WERI-Rb-1 (cell line): ENCODE results near the gene SELENOH.

Source experiments
- DNase-seq: peaks from one replicate; pipeline ENCODE4 v3.0.0-alpha.2; 2020
- H3K27ac ChIP-seq: fragments of 250-450 bp; sonication (Bioruptor Pico); 2 replicates; pipeline ENCODE4 v1.5.1; 2020; ENCODE audit warnings: mild to moderate bottlenecking, moderate library complexity
- H3K27me3 ChIP-seq: fragments of 250-450 bp; sonication (Bioruptor Pico); 2 replicates; pipeline ENCODE4 v1.5.1; 2021; ENCODE audit warnings: mild to moderate bottlenecking, low read depth, moderate library complexity; ENCODE audit not compliant: insufficient read depth, severe bottlenecking
- H3K36me3 ChIP-seq: fragments of 250-450 bp; sonication (Bioruptor Pico); 2 replicates; pipeline ENCODE4 v1.5.1; 2020; ENCODE audit warnings: mild to moderate bottlenecking, moderate library complexity
- H3K4me3 ChIP-seq: 2 replicates; pipeline ENCODE4 v1.5.1; 2011; ENCODE audit warnings: low read depth, mild to moderate bottlenecking, control low read depth, low read length
- H3K9me3 ChIP-seq: fragments of 250-450 bp; sonication (Bioruptor Pico); 2 replicates; pipeline ENCODE4 v1.5.1; 2021; ENCODE audit warnings: mild to moderate bottlenecking, moderate library complexity; ENCODE audit not compliant: severe bottlenecking
- TF ChIP-seq, protein P1 (sequence below): IDR thresholded peaks from 2 replicates; pipeline ENCODE4 v1.5.1; 2011; ENCODE audit warnings: low read depth, mild to moderate bottlenecking, control low read depth, inconsistent platforms, low read length

Gene SELENOH

DNA sequence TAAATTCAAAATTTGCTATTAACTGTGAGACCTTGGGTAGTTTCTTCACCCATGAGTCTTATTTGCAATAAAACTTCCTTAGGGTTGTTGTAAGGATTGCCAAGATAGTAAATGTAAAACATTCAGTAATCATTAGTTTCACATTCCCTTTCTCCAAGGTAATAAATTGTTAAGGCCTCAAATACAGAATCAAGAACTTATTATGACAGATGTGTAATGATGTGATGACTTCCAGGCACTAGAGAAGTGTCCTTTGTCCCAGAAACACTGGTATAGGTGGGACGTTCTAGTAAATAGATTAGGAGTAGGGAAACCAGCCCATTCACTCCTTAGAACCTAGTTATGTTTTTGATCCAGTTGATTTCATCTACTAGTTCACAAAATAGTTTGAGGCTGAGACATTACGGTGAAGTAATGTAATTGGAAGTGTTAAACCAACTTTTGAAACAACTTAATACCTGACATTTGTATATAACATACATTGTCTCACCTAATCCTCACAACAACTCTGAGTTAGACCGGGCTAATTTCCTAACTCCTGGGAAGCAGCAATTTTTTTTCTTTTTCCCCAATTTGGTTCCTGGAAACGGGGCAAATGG, 45.8 kb downstream of the SELENOH start:
- H3K27ac ChIP-seq = no peak overlapping the region
- H3K27me3 ChIP-seq = no peaks in the 10 kb centered on the region
- H3K4me3 ChIP-seq = no peak overlapping the region
- no peaks in the 10 kb centered on the region for H3K9me3 ChIP-seq
- H3K36me3 ChIP-seq = no peaks in the 10 kb centered on the region
- DNase-seq = no peak
- TF ChIP-seq, protein P1, sequence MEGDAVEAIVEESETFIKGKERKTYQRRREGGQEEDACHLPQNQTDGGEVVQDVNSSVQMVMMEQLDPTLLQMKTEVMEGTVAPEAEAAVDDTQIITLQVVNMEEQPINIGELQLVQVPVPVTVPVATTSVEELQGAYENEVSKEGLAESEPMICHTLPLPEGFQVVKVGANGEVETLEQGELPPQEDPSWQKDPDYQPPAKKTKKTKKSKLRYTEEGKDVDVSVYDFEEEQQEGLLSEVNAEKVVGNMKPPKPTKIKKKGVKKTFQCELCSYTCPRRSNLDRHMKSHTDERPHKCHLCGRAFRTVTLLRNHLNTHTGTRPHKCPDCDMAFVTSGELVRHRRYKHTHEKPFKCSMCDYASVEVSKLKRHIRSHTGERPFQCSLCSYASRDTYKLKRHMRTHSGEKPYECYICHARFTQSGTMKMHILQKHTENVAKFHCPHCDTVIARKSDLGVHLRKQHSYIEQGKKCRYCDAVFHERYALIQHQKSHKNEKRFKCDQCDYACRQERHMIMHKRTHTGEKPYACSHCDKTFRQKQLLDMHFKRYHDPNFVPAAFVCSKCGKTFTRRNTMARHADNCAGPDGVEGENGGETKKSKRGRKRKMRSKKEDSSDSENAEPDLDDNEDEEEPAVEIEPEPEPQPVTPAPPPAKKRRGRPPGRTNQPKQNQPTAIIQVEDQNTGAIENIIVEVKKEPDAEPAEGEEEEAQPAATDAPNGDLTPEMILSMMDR = no peak

GRCh38 chr11:57787920-57788702, 46.8 kb downstream of the SELENOH start:
- TF ChIP-seq, protein P1 = no peak
- no peak for DNase-seq
- no peak overlapping the region for H3K4me3 ChIP-seq

GRCh38 chr11:57788703-57789088, 47.4 kb downstream of the SELENOH start:
- DNase-seq = no peak
- no peaks in the 10 kb centered on the region for H3K36me3 ChIP-seq
- no peaks in the 10 kb centered on the region for H3K9me3 ChIP-seq
- H3K27ac ChIP-seq = no peak overlapping the region
- TF ChIP-seq, protein P1 = no peak
- no peaks in the 10 kb centered on the region for H3K27me3 ChIP-seq
- no peak overlapping the region for H3K4me3 ChIP-seq

More at GRCh38 chr11:57787920-57788702, 46.8 kb downstream of the SELENOH start:
- no peaks in the 10 kb centered on the region for H3K27me3 ChIP-seq
- H3K27ac ChIP-seq = no peak overlapping the region
- no peaks in the 10 kb centered on the region for H3K9me3 ChIP-seq
- no peaks in the 10 kb centered on the region for H3K36me3 ChIP-seq

DNA sequence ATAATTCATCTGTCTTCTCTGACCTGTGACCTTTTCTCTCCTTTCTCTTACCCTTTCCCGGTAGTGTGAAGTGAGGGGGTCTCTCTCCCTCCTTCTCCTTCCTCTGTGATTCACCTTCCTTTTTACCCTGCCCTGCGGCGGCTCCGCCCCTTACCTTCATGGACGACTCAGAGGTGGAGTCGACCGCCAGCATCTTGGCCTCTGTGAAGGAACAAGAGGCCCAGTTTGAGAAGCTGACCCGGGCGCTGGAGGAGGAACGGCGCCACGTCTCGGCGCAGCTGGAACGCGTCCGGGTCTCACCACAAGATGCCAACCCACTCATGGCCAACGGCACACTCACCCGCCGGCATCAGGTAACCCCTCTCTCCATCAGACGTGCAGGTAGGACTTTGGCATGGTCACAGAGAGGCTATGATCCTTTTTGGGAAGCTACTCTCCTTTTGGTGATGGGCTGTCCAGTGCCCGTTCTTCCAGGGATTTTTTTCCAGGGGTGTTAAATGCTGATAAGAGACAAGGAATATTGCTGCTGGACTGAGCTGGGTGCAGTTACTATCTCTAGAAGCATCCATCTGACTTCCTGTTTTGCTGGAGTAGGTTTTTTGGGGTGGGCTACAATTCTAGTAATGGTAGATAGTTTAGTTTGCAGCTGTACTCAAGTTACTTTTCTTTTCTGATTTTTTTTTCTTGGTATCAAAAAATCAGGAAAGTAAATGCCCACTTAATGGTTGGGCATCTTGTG, 50.2 kb downstream of the SELENOH start:
- H3K4me3 ChIP-seq = no peak overlapping the region
- H3K9me3 ChIP-seq = no peaks in the 10 kb centered on the region
- no peak overlapping the region for H3K27ac ChIP-seq
- peaks cover 2% of the 10 kb centered on the region for H3K36me3 ChIP-seq
- no peak for DNase-seq
- TF ChIP-seq, protein P1 = no peak
- H3K27me3 ChIP-seq = no peaks in the 10 kb centered on the region

GRCh38 chr11:57792060-57792541, 50.8 kb downstream of the SELENOH start:
- Histone ChIP-seq H3K27ac (no peak overlapping the region), H3K36me3 (peaks cover 6% of the 10 kb centered on the region), H3K9me3 (no peaks in the 10 kb centered on the region), H3K4me3 (no peak overlapping the region), H3K27me3 (no peaks in the 10 kb centered on the region)
- TF ChIP-seq, protein P1 = no peak
- DNase-seq = no peak
